Glomerular endothelial cell (primary cell): ENCODE results near the gene KLF15. TPM values are rescaled to one million over a fixed set of nuclear protein-coding genes. Genes with fewer than 3 reads are reported as not detected.

ENCODE experiments used
- DNase-seq: peaks from one replicate; pipeline ENCODE4 v3.0.0-alpha.2; 2011; ENCODE audit warnings: low read depth, low spot score; ENCODE audit errors: extremely low read depth
- total RNA-seq: library from RNA; depleted of rRNA; stranded (reverse); fragments of >200 nt; gene quantifications from 2 replicates; pipeline ENCODE4 v1.2.3, GENCODE V29; 2015

KLF15 gene
- total RNA-seq, 1 donor from 2014 or later: 0.47 TPM

- no peak for DNase-seq
Observed at GRCh38 chr3:126364130-126364695, 7.0 kb upstream of the KLF15 start.

- DNase-seq: no peak
Observed at GRCh38 chr3:126361211-126361610, 4.0 kb upstream of the KLF15 start.

DNA sequence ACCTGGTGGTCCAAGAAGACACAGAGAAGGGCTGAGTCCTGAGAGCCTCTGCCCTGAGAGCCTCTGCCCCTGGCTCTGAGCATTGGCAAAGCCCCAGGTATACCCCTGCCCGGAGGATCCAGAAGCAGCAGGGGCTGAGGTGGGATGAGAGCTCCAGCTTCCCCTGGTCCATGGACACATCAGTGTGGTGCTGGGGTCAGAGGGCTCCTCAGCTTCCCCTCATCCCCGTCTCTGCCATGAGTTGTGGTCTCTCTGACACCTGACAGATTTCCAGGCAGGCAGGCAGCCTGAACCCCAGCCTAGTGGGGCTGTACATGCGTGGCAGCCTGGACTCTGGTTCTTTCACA is 3.5 kb upstream of the KLF15 start:
- no peak for DNase-seq

DNA sequence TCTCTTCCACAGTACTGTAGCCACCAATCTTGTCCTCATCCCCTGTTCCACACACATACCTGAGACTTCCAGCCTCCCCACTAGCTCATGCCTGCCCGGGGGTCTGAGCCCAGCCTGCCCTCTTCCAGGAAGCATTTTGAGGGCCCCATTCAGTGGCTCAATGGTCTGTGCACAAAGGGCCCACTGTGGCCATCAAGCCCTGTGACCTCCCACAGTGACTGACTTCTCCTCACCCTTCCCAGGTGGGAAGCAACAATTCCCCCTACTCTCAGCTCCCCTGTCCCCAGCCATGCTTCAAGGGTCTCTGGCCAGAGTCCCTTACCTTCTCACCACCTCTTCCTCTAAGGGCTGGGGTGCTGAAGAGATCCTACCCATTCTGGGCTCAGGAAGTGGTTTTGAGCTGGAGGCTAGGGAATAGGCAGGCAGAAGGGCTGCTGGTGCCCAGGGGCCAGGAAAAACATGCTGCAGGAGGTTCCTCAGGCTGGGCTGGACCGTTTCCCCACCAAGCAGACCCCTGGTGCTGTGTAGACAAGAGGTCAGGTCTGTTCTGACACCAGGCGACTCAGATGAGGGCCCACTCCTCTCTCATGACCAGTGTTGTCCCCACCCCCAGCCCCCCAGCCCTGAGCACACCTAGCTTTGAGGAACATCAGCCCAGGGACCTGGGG is 3.0 kb upstream of the KLF15 start:
- DNase-seq: no peak

GRCh38 chr3:126358816-126359181 is 1.6 kb upstream of the KLF15 start:
- no peak for DNase-seq

GRCh38 chr3:126358038-126358815 is 1.0 kb upstream of the KLF15 start:
- DNase-seq: no peak

DNA sequence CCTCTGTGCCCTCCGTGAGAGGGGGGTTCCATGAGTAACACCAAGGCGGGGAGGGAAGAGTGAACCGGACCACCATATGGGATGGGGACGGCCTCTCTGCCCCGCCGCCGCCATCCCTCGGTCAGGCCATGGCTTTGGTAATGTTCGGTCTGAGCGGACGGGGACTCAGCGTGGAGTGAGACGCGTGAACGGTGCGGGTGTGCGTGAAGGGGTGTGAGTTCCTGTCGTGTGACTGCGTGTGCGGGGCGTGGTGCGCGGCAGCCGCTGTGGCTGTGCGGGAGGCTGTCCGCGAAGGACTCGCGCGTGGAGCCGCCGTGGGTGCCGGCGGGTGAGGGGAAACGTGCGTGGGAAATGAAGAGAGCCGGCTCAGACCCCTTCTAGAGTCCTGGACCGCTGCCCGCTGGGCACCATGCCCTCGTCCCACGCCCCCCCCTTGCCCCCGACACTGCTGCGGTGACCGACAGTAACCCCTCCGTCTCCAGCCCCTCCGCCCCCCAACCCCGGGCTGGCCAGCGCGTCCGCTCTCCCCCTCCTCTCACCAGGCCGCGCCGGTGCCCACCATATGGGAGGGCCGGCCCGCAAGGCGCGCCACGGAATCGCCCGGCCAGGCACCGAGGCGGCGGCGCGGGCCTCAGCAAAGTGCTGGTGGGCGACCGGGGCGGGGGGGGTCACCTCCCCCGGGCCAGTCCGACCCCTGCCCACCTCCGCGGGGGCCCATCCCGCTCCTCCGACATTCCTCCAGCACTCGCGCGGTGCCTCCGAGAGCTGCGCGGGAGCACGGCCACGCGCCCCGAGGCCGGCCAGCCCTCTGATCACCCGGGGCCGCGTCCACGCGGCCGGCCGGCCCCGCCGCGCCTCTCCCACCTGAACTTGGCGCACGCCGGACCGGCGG is 589 bp downstream of the KLF15 start:
- no peak for DNase-seq

DNA sequence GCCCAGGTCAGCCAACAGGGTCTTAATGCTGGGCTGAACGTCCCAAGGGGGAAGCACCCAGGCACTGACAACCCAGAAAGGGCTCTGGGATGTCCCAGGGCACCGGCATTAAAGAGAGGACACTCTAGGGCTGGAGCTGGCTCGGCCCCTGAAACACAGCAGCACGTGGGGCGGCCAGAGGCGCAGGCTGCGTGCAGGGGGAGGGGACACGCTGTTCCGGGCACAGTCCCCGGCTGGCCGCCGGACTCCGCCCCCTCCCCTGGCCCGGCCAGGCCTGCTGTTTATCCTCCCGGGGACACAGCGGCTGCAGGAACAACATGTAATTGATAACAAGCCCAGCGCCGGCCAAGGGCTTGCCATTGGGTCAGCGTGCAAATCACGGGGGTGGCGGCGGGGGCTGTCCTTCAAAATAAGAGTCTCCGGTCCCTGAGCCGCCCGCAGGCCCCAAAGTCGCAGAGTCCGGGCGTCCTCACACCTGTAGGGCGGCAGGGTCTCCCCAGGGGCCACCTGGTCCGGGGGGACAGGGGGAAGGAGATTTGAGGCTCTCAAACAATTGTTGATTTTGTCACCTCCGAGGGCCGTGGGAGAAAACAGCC is 1.3 kb downstream of the KLF15 start:
- peak; percentile 20 for DNase-seq

- DNase-seq: no peak
Observed at GRCh38 chr3:126355251-126355650, 2.0 kb downstream of the KLF15 start.

- DNase-seq: no peak
Observed at GRCh38 chr3:126354776-126355175, 2.4 kb downstream of the KLF15 start.

DNA sequence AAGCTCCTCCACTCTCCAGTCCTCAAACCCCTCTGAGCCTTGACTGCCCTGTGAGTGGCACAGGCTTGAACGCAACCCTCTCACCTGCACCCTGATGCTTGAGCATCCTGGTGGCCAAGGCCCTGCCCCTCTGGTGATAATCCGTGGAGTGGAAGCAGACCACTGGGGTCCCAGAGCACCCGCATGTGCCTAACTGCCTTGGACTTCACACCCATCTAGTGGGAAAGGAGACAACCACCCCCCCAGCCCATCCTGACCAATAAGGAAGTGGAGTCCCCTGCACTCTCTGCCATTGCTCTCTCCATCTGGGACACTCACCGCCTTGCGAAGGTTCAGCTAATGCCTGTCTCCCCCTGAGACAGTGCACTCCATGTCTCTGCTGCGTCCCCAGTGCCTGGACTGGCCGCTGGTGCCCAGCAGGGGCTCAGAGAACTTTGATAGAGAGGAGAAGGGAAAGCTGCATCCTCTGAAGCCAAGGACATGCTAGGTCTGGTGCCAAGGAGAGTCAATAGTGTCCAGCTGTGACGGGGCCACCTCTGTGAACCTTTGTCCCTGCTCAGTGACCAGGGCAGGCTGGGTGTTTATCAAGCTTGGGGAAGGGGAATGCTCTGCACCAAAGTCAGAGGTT is 3.4 kb downstream of the KLF15 start:
- DNase-seq: no peak

GRCh38 chr3:126352476-126353454 is 4.4 kb downstream of the KLF15 start:
- DNase-seq: no peak

DNA sequence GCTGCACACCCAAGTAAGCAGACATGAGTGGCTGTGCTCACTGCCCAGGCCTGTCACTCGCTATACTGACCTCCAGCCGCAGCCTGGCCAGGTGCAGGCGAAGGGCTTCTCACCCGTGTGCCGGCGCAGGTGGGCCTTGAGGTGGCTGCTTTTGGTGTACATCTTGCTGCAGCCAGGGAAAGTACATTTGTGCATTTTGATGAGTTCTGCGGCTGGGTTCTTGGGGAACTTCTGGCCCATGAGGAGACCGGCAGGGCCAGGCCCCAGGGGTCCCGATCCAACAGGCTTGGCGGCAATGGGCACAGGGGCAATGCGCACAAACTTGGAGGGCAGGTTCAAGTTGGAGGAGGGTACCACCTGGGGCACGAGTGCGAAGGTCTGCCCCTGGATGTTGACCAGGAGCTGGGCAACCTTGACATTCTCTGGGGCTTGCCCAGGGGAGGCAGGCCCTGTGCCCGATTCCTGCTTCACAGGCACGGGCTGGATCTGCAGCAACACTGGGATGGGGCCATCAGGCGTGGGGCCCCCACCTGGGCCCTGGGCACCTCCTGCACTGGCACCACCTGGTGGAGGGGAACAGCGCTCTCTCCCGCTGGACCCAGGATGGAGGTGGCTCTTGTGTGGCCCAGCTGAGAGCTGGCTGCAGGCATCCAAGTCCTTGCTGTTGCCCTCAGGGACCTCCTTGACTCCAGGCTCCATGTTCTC is 5.3 kb downstream of the KLF15 start:
- DNase-seq: no peak

DNA sequence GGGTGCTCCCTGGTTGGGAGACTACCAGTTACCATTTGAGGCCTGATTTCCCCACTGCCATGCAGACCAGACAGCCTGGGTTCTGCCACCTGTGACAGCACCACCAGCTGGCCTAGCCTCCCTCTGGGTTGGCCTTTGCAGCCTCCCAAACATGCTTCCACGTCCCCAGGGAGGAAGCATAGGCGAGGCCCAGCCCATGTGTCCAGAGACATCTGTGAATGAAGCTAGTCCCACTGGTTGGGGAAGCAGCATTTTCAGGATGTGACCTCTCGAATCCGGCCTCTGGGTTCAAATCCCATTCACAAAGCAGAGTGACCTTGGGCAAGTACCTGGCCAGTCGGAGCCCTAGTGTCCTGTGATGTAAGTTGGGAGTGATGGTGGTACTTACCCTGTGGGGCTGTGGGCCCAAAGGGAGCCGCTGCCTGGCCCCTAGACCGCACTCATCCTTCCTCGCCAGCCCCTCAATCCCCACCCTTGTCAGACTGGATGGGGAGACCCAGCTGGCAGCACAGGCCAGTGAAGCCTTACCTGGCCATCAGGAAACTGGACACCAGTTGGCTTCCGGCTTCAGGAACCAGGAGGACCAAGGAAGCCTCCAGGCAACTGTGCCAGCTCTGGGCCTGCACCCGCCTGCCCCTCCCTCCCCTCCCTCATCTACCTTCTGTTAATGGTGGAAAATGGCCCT is 6.0 kb downstream of the KLF15 start:
- DNase-seq: no peak

DNA sequence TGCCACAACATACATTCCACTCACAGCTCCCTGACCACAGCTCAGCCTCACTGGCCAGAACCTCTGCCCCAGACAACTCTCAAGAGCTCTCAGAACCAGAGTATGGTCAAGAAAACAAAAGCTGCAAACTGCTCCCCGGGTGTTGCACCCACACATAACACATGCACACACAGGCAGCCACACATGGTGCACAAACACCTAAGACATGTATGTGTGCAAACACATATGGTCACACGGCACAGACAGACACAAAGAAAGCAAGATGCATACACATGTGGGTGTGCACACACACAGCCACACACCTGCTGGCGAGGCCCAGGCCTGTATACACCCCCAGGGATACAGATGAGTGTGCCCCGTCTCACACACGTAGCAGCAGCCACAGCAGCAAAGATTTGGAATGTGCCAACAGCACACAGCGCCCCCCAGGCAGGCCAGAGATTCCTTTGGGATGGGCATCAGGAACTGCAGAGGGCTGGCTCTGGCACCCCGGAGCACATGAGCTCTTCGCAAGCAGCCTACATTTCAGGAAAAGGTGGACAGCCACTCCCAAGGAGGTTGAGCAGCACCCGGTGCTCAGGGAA is 6.6 kb downstream of the KLF15 start:
- DNase-seq: no peak

GRCh38 chr3:126349611-126350501 is 7.4 kb downstream of the KLF15 start:
- no peak for DNase-seq

GRCh38 chr3:126349071-126349470 is 8.1 kb downstream of the KLF15 start:
- no peak for DNase-seq
